Measurements from ENCODE around the gene SFT2D3. TPM values are rescaled to one million over a fixed set of nuclear protein-coding genes. Genes with fewer than 3 reads are reported as not detected.

The SFT2D3 gene
- total and polyA plus RNA-seq, 2 of the 8 experiments (the other 6 are each of a cell fraction or from before 2014, with no cell fraction given) = 7.3 to 10.3 TPM

DNA sequence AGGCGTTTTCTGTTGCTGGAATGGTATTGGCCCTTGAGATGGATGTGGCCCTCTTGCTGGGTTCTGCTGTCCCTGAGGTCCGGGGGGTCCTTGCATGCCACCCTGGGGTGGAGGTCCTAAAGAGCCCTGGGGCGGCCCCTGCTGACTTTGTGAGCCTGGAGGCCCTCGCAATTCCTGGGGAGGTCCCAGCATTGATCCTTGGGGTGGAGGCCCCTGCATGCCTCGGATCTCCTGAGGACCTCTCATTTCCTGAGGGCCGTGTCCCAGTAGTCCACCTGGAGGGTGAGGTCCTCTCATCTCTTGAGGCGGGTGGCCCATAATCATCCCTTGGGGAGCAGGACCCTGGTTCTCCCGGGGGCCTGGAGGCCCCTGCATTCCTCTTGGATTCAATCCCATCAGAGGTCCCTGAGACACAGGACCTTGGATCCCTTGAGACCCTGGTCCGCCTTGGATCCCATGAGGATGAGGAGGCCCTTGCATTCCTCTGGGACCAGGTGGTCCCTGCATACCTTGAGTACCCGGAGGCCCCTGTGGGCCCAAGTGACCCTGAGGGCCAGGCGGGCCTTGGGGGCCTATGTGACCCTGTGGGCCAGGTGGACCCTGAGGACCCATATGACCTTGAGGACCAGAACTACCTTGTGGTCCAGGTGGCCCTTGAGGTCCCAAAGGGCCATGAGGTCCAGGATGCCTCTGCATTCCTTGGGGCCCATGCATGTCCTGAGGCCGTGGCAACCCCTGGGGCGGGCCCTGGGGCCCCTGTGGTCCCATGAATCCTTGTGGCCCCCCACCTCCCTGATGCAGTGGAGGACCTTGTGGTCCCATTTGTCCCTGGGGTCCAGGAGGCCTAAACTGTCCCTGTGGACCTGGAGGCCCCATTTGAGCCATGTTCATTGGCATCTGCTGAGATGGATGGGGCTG lies 18.3 kb downstream of the SFT2D3 start (continued):
- TF ChIP-seq, protein P1, sequence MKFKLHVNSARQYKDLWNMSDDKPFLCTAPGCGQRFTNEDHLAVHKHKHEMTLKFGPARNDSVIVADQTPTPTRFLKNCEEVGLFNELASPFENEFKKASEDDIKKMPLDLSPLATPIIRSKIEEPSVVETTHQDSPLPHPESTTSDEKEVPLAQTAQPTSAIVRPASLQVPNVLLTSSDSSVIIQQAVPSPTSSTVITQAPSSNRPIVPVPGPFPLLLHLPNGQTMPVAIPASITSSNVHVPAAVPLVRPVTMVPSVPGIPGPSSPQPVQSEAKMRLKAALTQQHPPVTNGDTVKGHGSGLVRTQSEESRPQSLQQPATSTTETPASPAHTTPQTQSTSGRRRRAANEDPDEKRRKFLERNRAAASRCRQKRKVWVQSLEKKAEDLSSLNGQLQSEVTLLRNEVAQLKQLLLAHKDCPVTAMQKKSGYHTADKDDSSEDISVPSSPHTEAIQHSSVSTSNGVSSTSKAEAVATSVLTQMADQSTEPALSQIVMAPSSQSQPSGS (IDR thresholded peaks at IDR 0.05; ENCODE audit: low read length) = no peak
- TF ChIP-seq SIRT6 (IDR thresholded peaks at IDR 0.05; ENCODE audit: low read length) = no peak

Data from H1 (cell line).